ENCODE data around the gene FOXP1.
A peak's percentile ranks its signal among the peaks of the same experiment; 100 is the strongest.

FOXP1 gene

DNA sequence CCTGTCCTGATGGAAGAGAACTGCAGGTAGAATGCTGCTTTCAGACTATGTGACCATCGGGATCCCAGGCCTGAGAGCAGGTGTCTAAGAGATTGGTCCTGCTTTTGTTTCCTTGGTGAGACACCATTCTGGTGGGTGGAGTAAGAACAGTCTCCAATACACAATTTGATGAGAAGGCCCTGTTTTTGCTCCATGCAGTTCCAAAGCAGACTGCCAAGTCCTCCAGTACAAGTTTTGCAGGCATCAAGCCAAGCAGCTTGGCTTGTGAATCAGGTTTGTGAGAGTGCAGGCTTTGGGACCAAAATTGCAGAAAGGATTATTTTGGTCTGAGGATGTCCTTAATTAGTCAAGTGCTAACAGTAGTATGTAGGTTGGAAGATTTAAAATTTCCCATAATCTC is 381.6 kb downstream of the FOXP1 start:
- peak; percentile 55 for DNase-seq

DNA sequence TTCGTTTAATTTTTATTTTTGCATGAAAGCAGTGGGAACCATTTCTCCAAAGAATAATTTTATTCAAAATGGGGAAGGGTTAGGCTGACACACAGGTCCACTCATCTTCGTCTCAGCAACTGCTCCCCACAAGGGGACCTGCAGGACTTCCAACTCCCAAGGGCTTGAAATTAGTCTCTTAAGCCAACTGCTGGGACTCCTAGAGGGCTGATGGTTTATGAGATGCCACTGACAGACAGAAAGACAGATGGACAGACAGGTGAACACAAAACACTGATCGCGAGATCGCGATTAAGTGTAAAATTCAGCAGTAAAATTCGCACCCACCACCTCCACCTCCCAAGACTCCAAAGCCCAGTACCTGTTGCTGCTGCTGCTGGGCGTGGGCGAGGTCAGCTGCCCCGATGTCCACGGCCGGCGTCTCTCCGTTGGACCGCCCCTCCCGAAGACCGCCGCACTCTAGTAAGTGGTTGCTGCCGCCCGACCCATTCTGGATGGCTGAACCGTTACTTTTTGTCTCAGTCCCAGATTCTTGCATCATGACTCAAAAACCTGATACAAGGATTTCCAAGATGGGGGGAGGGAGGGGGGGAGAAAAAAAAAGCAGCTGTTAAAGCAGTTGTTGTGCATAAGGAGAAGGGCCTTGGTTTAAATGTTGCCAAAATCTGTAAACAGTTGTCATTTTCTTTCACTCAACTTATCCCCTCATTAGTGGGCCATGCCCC is 385.5 kb downstream of the FOXP1 start:
- no peak for DNase-seq

DNA sequence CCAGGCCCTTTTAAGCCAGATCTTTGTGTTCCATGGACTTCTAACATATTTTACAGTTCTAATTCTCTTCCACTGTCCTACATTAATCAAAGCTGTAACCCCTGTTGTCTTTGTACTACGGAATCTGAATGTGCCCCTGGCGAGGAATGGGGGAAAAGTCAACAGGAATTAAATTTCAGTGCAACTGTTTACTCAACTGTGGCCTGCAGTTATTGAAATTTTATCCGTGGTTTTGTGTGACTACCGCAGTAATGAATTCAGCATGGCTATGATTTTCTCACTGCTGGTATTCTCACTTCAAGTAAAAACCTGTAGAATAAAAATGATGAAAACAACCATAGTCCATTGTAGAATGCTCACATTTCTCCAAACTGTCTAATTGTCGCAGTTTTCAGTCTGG is 388.0 kb downstream of the FOXP1 start:
- DNase-seq: peak; percentile 86

DNA sequence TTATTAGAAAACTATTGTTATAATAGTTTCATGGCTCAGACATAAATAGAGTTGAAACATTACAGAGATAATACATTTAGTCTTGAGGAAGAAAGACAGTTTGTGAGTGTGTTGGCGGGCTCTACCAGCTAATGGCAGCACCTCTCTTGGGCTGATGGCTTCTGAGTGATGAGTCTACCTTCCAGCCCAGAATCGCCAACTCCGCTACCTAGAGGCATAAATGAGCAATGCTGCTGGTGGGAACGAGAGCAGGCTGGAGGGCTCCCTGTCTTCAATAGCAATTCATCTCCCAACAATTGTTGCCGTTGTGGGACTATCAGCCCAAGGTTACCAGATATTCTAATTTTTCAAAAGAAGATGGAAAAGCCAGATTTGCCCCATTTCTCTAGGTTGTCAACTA is 388.7 kb downstream of the FOXP1 start:
- no peak for DNase-seq

DNA sequence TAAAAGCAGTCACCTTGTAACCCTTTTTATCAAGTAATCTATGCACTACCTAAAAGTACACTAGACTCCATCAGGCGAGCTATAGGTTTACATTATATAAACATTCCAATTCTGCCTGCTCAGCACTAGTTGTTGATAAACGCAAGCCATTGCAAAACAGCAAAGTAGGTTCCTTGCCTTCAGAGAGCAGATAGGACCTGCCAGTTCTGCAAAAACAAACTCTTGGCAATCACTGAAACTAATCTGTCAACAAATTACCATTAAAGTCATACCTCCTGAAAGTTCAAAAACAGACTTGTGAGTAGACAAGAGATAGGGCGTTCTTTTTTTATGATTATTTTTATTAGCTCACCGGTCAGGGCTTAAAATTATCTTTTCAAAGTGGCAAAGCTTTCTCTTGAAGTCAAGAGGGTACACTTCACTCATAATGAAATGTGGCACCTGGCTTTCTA is 392.5 kb downstream of the FOXP1 start:
- DNase-seq: no peak

DNA sequence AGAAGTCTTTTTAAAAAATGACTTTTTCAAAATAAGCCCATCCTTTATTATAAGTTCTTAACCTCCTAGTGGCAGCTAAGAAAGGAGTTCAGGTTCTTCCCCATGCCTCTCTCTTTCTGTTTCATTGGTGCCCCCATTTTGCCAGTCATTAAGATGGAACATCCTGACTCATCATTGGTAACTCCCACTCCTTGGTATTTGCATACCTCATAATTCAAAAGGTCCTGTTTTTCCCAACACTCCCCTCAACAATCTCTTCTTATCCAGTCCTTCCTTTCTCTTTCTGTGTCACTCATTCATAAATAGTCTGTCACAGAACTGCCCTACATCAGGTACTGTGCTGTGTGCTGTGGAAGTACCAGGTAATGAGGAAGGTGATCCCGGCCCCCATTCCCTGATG is 394.0 kb downstream of the FOXP1 start:
- DNase-seq: peak; percentile 32

DNA sequence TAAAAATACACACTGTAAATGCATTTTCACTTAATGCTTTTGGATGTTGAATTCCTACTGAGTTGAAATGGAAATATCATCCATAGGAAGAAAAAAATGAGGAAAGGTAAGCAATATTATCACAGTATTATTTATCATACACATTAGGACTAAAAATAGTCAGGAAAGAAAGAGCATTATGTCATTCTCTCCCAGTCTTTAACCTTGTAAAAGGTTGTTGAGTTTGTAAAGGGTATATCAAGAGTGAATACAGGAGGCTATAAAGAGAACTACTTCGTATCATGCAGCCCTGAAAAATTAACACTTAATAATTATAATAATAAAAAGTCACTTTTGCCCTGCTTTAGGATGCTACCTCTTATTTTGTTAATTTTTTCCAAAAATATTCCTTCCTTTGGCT is 395.8 kb downstream of the FOXP1 start:
- no peak for DNase-seq

DNA sequence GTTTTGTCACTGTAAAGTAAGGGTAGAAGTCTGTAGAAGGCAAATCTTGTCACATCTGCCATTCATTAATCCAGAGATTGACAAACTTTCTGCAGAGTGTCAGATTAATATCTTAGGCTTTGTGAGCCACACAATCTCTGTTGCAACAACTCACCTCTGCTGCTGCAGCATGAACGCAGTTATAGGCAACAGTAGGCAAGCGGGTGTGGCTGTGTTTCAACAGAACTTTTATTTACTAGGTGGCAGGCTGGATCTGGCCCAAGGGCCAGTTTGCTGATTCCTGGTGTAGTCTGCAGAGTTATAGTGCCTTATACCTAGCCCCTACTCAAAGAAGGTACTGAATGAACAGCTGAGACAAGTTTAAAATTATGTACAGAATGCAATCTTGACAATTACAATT is 396.7 kb downstream of the FOXP1 start:
- DNase-seq: no peak

DNA sequence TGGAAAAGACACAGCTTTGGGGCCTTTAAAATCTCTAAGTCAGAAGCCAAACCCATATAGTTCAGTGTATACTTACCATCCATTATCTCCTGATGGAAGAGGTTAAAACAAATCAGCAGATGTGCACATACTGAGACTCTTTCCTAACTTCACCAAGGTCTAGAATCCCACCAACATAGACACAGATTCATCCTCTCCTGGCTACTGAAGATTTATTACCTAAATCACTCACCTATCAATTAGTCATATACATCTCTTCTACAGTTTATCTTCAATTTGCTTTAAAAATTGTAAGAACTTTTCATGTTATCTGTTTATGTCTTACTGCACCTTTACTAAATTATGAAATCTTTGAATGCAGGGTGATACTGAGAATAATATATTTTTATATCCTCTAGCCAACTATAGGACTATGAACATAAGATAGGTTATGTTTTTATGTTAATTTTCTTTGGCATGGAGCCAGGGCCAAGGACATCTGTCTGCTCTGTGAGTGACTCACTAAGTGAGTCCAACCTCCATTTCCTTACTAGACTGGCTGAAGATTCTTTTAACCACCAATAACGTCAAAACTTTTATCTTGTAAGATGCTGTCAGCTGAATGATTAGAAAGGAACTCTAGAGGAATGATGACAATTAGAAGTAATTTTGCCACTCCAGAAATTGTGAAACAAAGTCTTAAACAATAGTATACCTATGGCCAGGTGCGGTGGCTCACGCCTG is 397.6 kb downstream of the FOXP1 start:
- DNase-seq: peak; percentile 75

DNA sequence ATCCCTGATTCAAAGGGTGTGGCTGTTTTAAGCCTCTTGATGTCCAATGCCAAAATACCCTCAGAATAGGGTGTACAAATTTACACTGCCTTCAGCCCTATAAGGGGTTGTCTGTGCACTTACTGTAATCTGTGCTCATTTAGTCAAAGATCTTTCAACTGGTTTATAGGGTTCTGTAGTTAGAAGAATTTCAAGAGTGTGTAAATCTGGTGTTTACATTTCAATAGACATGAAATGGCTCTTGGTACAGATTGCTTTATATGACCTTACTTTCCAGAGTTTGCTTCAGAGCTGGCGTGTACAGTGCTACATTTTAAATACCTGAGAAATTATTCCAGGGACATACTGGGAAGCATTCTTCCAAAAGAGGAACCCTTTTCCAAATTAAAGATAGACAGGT is 399.3 kb downstream of the FOXP1 start:
- DNase-seq: no peak

DNA sequence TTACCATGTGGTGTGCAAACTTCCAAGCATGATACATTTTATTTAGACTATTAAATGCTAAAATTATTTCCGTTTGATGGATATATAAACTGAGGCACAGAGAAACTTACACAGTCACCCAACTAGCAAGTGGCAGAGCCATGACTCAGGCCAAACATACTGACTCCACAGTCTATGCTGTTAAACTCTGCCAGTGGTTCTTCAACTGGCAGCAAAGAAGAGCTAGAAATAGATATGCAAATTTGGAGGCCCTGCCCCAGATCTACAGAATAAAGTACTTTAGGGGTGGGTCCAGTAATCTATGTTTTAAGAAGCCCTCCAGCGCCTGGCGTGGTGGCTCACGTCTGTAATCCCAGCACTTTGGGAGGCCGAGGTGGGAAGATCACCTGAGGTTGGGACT is 400.0 kb downstream of the FOXP1 start:
- DNase-seq: no peak

DNA sequence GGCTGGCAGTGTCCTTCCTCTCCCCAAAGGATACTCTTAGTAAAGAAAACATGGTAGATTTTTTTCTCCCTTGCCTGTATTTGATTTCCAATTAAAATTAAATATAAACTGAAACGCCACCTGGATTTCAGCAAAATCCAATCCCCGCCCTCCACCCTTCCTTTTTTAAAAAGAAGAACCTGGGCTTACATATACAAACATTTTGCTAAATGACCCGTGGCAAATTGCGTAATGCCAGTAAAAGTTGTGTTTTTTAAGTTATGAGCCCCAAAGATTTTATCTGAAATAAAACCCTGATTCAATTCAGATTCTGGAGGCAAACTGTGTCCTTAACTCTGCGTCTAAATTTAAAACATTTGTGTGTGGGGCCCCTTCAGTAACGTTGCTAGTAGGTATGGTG is 403.0 kb downstream of the FOXP1 start:
- no peak for DNase-seq

DNA sequence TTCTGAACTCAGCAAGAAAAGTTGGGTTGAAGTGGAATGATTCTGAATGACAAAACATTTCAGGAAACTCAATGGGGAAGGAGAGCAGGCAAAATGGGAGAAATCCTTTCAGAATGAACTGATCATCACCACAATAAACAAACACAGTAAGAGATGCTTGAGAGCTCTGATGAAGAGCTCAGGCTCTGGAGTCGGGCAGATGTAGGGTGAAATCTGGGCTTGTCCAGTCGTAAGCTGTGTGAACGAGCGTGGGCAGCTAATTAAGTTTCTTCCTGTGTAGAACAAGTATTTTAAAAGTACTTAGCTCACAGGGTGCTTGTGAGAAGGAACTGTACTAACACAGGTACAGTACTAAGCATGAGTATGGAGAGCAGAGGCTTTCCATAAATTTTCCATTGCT is 406.2 kb downstream of the FOXP1 start:
- no peak for DNase-seq

DNA sequence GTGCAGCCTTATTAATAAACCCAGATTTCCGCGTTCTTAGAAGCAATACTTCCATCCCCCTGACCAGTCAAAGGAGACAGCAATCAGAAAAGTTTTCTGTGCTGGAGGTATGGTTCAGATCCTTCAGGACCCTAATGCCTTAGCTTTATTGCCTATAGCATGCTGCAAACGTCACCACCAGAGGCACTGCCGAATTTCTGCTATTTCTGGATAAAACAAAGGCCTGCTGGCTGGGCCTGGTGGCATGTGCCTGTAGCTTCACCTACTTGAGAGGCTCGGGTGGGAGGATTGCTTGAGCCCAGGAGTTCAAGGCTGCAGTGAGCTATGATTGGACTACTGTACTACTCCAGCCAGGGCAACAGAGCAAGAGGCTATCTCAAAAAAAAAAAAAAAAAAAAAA is 407.2 kb downstream of the FOXP1 start:
- DNase-seq: no peak

DNA sequence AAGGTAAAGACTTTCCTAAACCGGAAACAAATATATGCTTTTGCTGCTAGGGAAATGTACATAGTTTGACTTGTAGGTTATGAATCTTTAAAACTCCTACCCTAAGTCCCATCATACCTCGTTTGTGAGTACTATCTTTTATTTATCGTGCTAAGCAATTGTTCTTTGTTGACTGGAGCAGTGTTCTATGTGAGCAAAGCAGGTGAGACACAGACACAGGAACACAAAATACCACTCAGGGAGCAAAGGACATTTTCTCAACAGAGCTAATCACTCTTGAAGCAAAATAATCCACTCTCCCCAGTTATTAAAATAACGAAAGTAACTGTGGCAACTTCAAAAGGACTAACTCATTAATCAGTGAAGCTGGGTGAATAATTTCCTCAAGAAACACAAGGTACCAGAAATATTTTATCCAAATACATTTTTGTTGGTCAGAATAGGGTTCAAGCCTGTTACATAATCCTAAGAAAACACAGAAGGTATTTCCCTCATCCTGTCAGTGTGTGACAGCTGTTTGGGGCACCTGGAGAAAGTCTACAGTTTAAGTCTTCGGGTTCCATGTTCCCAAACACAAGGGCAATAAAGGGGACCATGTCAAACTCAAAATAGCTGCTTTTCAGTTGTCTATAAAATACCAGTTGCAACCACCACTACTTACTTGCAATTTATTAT is 407.7 kb downstream of the FOXP1 start:
- DNase-seq: no peak

DNA sequence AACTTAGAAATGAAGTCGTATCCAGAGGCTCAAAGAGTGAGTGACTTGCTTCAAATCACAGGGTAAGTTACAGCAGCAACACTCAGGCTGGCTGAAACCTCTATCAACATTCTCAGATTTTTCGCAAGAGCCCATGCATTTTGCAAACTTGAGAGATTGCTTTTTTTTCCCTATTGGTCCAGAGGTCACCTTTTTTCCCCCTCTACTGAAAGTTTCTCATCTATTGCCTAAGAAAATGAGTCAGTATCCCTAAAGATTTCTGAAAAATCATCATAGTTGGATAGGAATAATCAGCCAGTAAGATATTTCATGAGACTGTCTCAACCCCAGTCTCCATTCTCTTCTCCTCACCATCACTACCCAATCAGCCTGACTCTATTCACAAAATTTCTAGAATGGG is 410.6 kb downstream of the FOXP1 start:
- peak; percentile 90 for DNase-seq

DNA sequence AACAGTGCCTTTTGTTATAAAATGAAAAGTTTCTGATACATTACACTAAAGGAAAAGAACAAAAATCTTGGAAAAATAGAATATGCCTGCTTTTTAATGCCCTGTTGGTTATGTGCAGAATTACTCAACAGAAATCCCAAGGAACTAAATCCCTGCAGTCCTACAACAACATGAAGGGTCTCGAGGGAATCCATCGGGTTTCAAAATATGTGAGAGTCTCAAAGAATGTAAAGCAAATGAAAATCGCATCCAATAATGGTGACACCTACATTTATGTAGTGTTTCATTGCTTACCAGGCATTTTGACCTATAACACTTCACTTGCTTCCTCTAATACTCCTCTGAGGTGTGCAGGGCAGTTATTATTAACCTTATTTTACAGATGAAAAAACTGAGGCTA is 411.3 kb downstream of the FOXP1 start:
- DNase-seq: peak; percentile 81

DNA sequence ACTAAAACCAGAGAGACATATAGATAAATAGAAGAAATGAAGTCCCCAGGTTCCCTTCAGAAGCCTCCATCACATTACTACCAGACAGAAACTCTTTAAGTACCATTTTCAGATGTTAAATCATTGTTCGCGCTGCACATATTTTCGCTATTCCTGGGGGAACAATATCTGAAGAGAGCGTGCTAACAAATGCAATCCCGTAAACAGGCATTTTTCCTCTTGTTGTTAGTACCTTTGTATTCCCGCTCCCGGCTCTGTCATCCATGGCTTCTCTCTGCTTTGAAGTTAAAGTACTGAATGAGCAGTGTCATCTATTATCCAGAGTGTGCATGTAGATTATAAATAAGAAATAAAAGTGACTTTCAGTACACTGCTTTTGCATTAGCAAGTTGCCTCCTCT is 412.3 kb downstream of the FOXP1 start:
- no peak for DNase-seq

DNA sequence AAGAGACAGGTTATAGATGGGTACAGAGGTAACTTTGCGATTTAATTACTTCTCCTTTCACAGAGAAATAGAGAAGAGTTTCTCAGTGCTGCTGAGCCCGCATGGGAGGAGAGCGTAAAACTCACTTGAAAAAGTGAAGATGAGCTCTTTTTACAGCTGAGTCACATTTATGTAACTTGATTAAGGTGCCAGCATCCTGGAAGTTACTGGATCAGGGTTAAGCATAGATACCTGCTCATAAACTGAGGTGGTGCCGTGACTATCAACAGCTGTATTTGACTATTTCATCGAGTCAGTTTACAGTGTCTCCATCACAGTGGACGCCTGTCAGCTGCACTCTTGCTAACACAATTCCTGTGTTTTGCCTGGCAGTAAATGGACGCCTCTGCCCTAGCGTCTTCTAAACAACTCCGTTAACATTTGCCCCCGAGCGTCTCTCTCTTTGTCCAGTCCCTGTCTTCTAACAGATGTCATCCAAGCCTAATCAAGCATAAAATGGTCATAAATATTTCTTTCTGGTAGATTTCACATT is 414.6 kb downstream of the FOXP1 start:
- no peak for DNase-seq

DNA sequence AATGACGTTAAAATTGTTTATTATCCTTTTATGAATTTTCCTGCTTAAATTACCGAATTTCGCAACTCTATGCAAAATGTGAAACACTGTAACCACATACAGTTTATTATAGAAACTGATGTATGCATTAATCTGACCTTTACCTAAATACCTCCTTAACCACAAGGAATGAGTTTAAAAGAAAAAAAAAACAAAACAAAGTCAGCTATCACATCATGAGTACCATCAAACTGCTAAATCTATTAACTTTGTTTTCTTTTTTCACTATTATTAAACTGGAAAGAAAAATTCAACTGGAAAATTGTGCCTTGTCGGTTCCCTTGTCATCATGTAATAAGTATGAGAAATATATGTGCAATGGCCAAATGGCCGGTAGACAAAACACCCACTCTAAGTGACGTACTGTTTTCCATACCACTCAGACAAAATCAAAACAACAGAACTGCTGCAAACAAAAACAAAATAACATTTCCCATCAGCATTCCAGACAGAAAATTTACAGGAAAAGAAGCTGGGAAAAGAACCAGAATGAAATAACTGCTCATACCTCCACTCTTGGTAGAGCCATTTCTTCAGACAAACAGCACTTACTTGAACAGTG is 415.3 kb downstream of the FOXP1 start:
- peak; percentile 69 for DNase-seq

DNA sequence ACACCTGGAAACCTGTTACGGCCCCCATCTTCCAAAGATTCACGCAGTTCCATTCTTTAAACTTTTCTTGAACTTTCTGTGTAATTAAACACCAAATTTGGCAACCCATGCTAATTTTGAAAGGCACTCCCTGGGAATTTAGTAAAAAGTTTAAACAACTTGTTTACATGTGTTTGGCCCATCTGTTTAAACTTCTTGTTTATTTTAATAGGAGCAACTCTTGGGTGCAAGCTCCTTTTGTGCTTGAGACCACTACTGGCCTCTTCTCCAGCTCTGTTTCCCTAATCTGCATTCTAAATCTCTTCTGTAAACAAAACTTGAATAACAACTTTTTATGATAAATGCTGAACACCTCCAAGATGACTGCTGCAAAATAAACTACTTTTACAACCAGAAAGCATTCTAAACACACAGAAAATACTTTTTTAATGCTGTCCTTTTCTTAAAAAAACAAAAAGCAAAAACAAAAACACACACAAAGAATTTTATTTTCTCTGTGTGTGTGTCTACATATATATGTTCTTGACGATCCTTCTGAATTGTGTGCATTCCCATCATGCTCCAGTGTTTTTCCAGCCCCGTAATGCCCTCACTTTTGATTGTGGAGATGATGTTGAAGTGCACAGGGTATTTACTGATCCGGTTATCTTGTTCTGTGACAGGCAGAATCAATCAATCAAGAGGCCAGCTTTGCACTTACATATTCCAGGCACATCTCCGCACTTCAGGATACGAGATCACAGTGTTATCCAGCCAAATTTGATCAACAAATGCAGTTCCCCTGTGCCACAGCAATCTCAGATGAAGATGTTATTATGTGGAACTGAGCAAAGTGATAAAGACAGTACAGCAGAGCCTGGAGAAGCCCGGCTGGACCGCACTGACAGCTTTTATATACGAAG is 416.9 kb downstream of the FOXP1 start:
- DNase-seq: no peak

DNA sequence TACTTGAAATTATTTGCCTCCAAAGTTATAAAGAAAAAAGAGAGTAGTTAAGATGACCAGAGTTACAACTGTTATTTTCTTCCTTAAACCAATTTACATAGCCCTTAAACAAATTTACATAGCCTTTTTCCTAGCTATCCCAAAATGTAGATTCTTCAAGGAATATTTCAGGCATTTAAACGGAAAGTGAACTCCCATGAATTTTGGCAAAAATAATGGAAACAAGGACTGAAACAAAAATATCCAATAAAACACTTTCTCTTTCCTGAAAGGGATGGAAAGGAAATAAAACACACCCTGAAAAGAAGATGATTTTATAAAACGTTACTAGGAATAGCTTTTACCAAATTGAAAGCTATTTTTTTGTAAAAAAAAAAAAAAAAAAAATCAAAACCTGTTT is 418.6 kb downstream of the FOXP1 start:
- no peak for DNase-seq
